Stimulated activated memory B cell treated with anti-CD40 and anti-IgM and Interleukin-4, amounts not matched to agents 10 μg/mL and 1 μg/mL and 100 μg/mL, for 72 hours (primary cell): ENCODE measurements around the gene PDE4D.
"Not testable (repeated sequence)": the region's sequence is repeated elsewhere in the genome, so short reads cannot be mapped to it uniquely, and the experiment has no call there.

Experiments used
- ATAC-seq: fragments of 150-1000 bp; cut with Tn5 transposase; 2 replicates; pipeline ENCODE4 v1.10.0; 2021
- H3K27ac Mint-ChIP-seq: one replicate; pipeline ENCODE4 v1.8.0; 2022; ENCODE audit warnings: mild to moderate bottlenecking, mixed read lengths
- H3K27me3 Mint-ChIP-seq: one replicate; pipeline ENCODE4 v1.8.0; 2022; ENCODE audit warnings: mixed read lengths
- H3K36me3 Mint-ChIP-seq: one replicate; pipeline ENCODE4 v1.8.0; 2022; ENCODE audit warnings: mixed read lengths
- H3K4me1 Mint-ChIP-seq: one replicate; pipeline ENCODE4 v1.8.0; 2022; ENCODE audit warnings: mixed read lengths
- H3K4me3 Mint-ChIP-seq: one replicate; pipeline ENCODE4 v1.8.0; 2022; ENCODE audit warnings: mild to moderate bottlenecking, moderate library complexity, mixed read lengths
- H3K9me3 Mint-ChIP-seq: one replicate; pipeline ENCODE4 v1.8.0; 2022; ENCODE audit warnings: mixed read lengths

The PDE4D gene

GRCh38 chr5:59584858-59585846 lies 308.4 kb downstream of the PDE4D start:
- Mint-ChIP-seq H3K9me3 (no peaks in the 10 kb centered on the region), H3K4me3 (no peak overlapping the region), H3K27ac (no peak overlapping the region), H3K4me1 (peaks cover 15% of the 10 kb centered on the region), H3K27me3 (peaks cover 9% of the 10 kb centered on the region), H3K36me3 (no peaks in the 10 kb centered on the region)
- ATAC-seq, result no peak

GRCh38 chr5:59583810-59584562 lies 309.5 kb downstream of the PDE4D start:
- Mint-ChIP-seq H3K4me1 (peaks cover 15% of the 10 kb centered on the region), H3K27me3 (peaks cover 9% of the 10 kb centered on the region), H3K9me3 (no peaks in the 10 kb centered on the region), H3K27ac (no peak overlapping the region), H3K36me3 (no peaks in the 10 kb centered on the region), H3K4me3 (no peak overlapping the region)
- no peak for ATAC-seq

- ATAC-seq, result no peak
- Mint-ChIP-seq H3K4me3 (no peak overlapping the region), H3K9me3 (no peaks in the 10 kb centered on the region), H3K27ac (no peak overlapping the region), H3K4me1 (peaks cover 22% of the 10 kb centered on the region), H3K27me3 (peaks cover 9% of the 10 kb centered on the region), H3K36me3 (no peaks in the 10 kb centered on the region)
Observed at GRCh38 chr5:59583151-59583809, 310.2 kb downstream of the PDE4D start.

GRCh38 chr5:59582746-59583145 lies 310.8 kb downstream of the PDE4D start:
- no peak for ATAC-seq
- H3K4me3 Mint-ChIP-seq, result no peak overlapping the region
- no peak overlapping the region for H3K27ac Mint-ChIP-seq
- H3K27me3 Mint-ChIP-seq, result peaks cover 8% of the 10 kb centered on the region
- H3K9me3 Mint-ChIP-seq, result no peaks in the 10 kb centered on the region
- H3K4me1 Mint-ChIP-seq, result peaks cover 21% of the 10 kb centered on the region
- H3K36me3 Mint-ChIP-seq, result no peaks in the 10 kb centered on the region

GRCh38 chr5:59579824-59580167 lies 313.7 kb downstream of the PDE4D start:
- ATAC-seq, result no peak
- Mint-ChIP-seq H3K9me3 (no peaks in the 10 kb centered on the region), H3K4me3 (no peak overlapping the region), H3K4me1 (peaks cover 24% of the 10 kb centered on the region), H3K27me3 (no peaks in the 10 kb centered on the region), H3K27ac (no peak overlapping the region), H3K36me3 (no peaks in the 10 kb centered on the region)

GRCh38 chr5:59579101-59579823 lies 314.3 kb downstream of the PDE4D start:
- Mint-ChIP-seq H3K4me1 (peaks cover 26% of the 10 kb centered on the region), H3K27ac (peak overlapping the region; percentile 7), H3K27me3 (no peaks in the 10 kb centered on the region), H3K9me3 (no peaks in the 10 kb centered on the region), H3K36me3 (no peaks in the 10 kb centered on the region), H3K4me3 (no peak overlapping the region)
- ATAC-seq, result no peak

- no peaks in the 10 kb centered on the region for H3K36me3 Mint-ChIP-seq
- H3K27ac Mint-ChIP-seq, result no peak overlapping the region
- no peaks in the 10 kb centered on the region for H3K27me3 Mint-ChIP-seq
- no peak overlapping the region for H3K4me3 Mint-ChIP-seq
- no peak for ATAC-seq
- no peaks in the 10 kb centered on the region for H3K9me3 Mint-ChIP-seq
- H3K4me1 Mint-ChIP-seq, result peaks cover 31% of the 10 kb centered on the region
Observed at GRCh38 chr5:59577485-59577884, 316.0 kb downstream of the PDE4D start.

- Mint-ChIP-seq H3K4me1 (peaks cover 31% of the 10 kb centered on the region), H3K36me3 (no peaks in the 10 kb centered on the region), H3K9me3 (no peaks in the 10 kb centered on the region), H3K4me3 (no peak overlapping the region), H3K27ac (no peak overlapping the region), H3K27me3 (no peaks in the 10 kb centered on the region)
- no peak for ATAC-seq
Observed at GRCh38 chr5:59575648-59576445, 317.7 kb downstream of the PDE4D start.

GRCh38 chr5:59573509-59573908 lies 320.0 kb downstream of the PDE4D start:
- not testable (repeated sequence) for H3K9me3 Mint-ChIP-seq, ATAC-seq, H3K27me3 Mint-ChIP-seq, H3K36me3 Mint-ChIP-seq, H3K27ac Mint-ChIP-seq, H3K4me3 Mint-ChIP-seq
- H3K4me1 Mint-ChIP-seq, result peaks cover 38% of the 10 kb centered on the region

GRCh38 chr5:59571067-59571466 lies 322.5 kb downstream of the PDE4D start:
- H3K27me3 Mint-ChIP-seq, result no peaks in the 10 kb centered on the region
- no peak for ATAC-seq
- no peak overlapping the region for H3K4me3 Mint-ChIP-seq
- H3K9me3 Mint-ChIP-seq, result no peaks in the 10 kb centered on the region
- peaks cover 54% of the 10 kb centered on the region for H3K4me1 Mint-ChIP-seq
- no peak overlapping the region for H3K27ac Mint-ChIP-seq
- H3K36me3 Mint-ChIP-seq, result no peaks in the 10 kb centered on the region

- Mint-ChIP-seq H3K4me1 (peaks cover 61% of the 10 kb centered on the region), H3K27ac (no peak overlapping the region), H3K4me3 (no peak overlapping the region), H3K9me3 (no peaks in the 10 kb centered on the region), H3K36me3 (no peaks in the 10 kb centered on the region), H3K27me3 (no peaks in the 10 kb centered on the region)
- ATAC-seq, result no peak
Observed at GRCh38 chr5:59569608-59570334, 323.8 kb downstream of the PDE4D start.

GRCh38 chr5:59569158-59569557 lies 324.4 kb downstream of the PDE4D start:
- ATAC-seq, result no peak
- Mint-ChIP-seq H3K27me3 (no peaks in the 10 kb centered on the region), H3K4me3 (no peak overlapping the region), H3K4me1 (peaks cover 61% of the 10 kb centered on the region), H3K9me3 (no peaks in the 10 kb centered on the region), H3K36me3 (no peaks in the 10 kb centered on the region), H3K27ac (no peak overlapping the region)

- peaks cover 66% of the 10 kb centered on the region for H3K4me1 Mint-ChIP-seq
- no peaks in the 10 kb centered on the region for H3K36me3 Mint-ChIP-seq
- ATAC-seq, result no peak
- H3K4me3 Mint-ChIP-seq, result no peak overlapping the region
- no peaks in the 10 kb centered on the region for H3K27me3 Mint-ChIP-seq
- H3K27ac Mint-ChIP-seq, result no peak overlapping the region
- H3K9me3 Mint-ChIP-seq, result no peaks in the 10 kb centered on the region
Observed at GRCh38 chr5:59568161-59568560, 325.4 kb downstream of the PDE4D start.

GRCh38 chr5:59565551-59565950 lies 328.0 kb downstream of the PDE4D start:
- no peaks in the 10 kb centered on the region for H3K36me3 Mint-ChIP-seq
- H3K4me3 Mint-ChIP-seq, result no peak overlapping the region
- H3K27ac Mint-ChIP-seq, result peak overlapping the region; percentile 76
- ATAC-seq, result no peak
- no peaks in the 10 kb centered on the region for H3K9me3 Mint-ChIP-seq
- no peaks in the 10 kb centered on the region for H3K27me3 Mint-ChIP-seq
- H3K4me1 Mint-ChIP-seq, result peaks cover 82% of the 10 kb centered on the region
